Immature natural killer cell (primary cell): ENCODE measurements around the gene FAM72B. TPM values are rescaled to one million over a fixed set of nuclear protein-coding genes. Genes with fewer than 3 reads are reported as not detected.
"Not testable (repeated sequence)": the region's sequence is repeated elsewhere in the genome, so short reads cannot be mapped to it uniquely, and the experiment has no call there.

Source experiments
- DNase-seq, 3 donors: peaks; one replicate each; pipeline ENCODE4 v3.0.0; 2022; ENCODE audit warnings: mixed read lengths in 1 of 3
- H3K27ac Mint-ChIP-seq, 6 donors: one replicate each; pipeline ENCODE4 v1.8.0; 2020; ENCODE audit warnings: mixed read lengths in 6 of 6, mild to moderate bottlenecking in 5 of 6, inconsistent platforms in 4 of 6, moderate library complexity in 3 of 6
- H3K27me3 Mint-ChIP-seq, 3 donors: one replicate each; pipeline ENCODE4 v1.8.0; 2020 to 2021; ENCODE audit warnings: low read depth in 3 of 3, mild to moderate bottlenecking in 3 of 3, mixed read lengths in 3 of 3, moderate library complexity in 3 of 3, inconsistent platforms in 1 of 3
- H3K36me3 Mint-ChIP-seq, 3 donors: one replicate each; pipeline ENCODE4 v1.8.0; 2020; ENCODE audit warnings: mixed read lengths in 3 of 3, inconsistent platforms in 2 of 3, mild to moderate bottlenecking in 2 of 3
- H3K4me1 Mint-ChIP-seq, 2 donors: one replicate each; pipeline ENCODE4 v1.8.0; 2020; ENCODE audit warnings: inconsistent platforms in 2 of 2, mild to moderate bottlenecking in 2 of 2, mixed read lengths in 2 of 2, moderate library complexity in 1 of 2
- H3K4me3 Mint-ChIP-seq, 5 donors: one replicate each; pipeline ENCODE4 v1.8.0; 2020; ENCODE audit warnings: mild to moderate bottlenecking in 5 of 5, mixed read lengths in 5 of 5, inconsistent platforms in 3 of 5, moderate library complexity in 3 of 5
- H3K9me3 Mint-ChIP-seq, 6 donors: one replicate each; pipeline ENCODE4 v1.8.0; 2020; ENCODE audit warnings: mild to moderate bottlenecking in 6 of 6, mixed read lengths in 6 of 6, inconsistent platforms in 4 of 6, moderate library complexity in 3 of 6
- polyA plus RNA-seq, 3 donors: library from polyadenylated mRNA; unstranded; fragments of 300-500 nt; fragmentation: Illumina TruSeq; gene quantifications; one replicate each; pipeline ENCODE4 v1.2.3, GENCODE V29; 2021

Gene FAM72B
- polyA plus RNA-seq = under 1 TPM in 2 of 3 donors, not detected in 1; 0.30 to 0.84 TPM

DNA sequence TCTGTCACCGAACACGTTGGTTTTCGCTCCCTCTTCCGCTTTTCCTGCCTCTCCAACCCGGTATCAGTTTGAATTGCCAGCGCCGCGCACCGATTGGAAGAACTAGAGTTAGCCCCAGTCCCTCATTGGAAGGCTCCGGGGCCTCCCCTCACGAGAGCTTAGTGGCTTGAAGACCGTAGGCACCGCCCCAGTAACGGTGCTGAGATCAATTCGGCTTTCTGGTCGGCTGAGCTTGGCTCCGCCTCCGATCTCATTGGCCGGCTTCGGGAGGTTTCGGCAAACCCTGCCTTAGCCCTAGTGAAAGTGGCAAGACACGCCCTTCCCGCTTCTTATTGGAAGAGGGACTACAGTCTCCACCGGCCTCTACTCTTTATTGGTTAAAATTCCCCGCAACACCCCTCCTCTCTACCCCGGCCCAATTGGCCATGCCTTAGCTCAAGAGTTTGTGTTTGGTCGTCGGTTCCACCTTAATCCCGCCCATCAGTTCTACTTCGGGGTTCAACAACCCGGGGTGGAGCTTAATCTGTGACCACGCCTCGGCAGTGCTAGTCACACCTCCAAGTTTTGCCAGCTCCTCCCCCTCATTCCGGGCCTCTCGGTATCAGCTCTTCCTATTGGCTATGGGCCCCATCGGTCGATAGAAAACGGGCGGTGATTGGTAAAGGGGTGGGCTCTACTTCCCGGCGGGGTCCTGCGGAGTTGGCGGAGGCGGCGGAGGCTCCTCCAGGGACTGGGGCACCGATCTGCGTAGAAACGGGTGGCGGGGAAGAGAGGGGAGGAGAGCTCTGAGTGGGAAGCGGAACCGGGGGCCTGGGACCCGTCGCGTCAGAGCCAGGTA, at the start of gene FAM72B, which contains the start of gene SRGAP2C:
FAM72B (minus strand) TSS at position 51 of the 838 bp plus-strand sequence. CDS start 851 bp downstream, outside the sequence.
SRGAP2C (plus strand) TSS at position 686 of the 838 bp plus-strand sequence. CDS start 2,472 bp downstream, outside the sequence.
- DNase-seq = peak; percentile 96 to 97 (median 96)
- H3K27ac Mint-ChIP-seq = peak within 1 kb of the TSS; percentile 82 to 95 (median 90)
- not testable (repeated sequence) for H3K9me3 Mint-ChIP-seq, H3K4me1 Mint-ChIP-seq, H3K36me3 Mint-ChIP-seq, H3K27me3 Mint-ChIP-seq
- peak within 1 kb of the TSS; percentile 90 to 95 (median 95) for H3K4me3 Mint-ChIP-seq

DNA sequence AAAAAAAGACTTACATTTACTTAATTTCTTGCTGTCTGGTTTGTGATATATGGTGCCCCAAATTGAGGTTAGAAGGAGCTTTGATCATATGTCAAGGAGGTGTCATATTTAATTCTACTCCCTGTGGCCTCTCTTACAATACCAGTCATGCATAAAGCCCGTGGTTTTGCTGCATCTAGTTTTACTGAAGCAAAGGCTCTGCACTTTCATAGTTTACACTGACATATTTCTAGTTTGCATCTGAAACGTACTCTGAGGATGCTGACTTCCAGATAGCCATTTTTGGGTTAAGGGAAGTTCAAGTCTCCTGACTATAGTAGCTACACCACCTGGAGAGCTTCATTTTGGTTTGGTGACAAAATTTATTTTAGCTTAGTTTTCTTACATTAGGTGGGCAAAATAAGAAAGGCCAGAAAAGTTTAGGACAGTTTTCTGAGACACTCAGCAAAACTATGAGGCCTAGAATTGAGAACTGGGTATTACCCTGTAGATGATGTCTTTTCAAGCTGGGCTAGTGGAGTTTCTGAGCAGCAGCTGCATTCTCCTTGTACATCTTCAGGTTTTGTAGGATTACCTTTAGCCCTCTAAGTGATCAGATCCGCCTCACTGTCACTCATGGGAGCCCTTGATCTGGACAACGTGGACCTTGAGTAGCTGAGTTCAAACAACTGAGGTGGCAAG, 48.4 kb upstream of the FAM72B start:
- not testable (repeated sequence) for DNase-seq, H3K27me3 Mint-ChIP-seq, H3K4me3 Mint-ChIP-seq, H3K4me1 Mint-ChIP-seq, H3K27ac Mint-ChIP-seq, H3K36me3 Mint-ChIP-seq, H3K9me3 Mint-ChIP-seq

DNA sequence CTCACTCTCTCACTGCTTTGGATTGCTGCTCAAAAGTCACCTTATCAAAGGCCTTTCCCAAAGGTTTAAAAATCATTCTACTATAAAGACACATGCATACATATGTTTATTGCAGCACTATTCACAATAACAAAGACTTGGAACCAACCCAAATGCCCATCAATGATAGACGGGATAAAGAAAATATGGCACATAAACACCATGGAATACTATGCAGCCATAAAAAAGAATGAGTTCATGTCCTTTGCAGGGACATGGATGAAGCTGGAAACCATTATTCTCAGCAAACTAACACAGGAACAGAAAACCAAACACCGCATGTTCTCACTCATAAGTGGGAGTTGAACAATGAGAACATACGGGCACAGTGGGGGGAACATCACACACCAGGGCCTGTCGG, 46.5 kb upstream of the FAM72B start:
- not testable (repeated sequence) for H3K4me1 Mint-ChIP-seq, H3K9me3 Mint-ChIP-seq, DNase-seq, H3K4me3 Mint-ChIP-seq, H3K27me3 Mint-ChIP-seq, H3K36me3 Mint-ChIP-seq, H3K27ac Mint-ChIP-seq

DNA sequence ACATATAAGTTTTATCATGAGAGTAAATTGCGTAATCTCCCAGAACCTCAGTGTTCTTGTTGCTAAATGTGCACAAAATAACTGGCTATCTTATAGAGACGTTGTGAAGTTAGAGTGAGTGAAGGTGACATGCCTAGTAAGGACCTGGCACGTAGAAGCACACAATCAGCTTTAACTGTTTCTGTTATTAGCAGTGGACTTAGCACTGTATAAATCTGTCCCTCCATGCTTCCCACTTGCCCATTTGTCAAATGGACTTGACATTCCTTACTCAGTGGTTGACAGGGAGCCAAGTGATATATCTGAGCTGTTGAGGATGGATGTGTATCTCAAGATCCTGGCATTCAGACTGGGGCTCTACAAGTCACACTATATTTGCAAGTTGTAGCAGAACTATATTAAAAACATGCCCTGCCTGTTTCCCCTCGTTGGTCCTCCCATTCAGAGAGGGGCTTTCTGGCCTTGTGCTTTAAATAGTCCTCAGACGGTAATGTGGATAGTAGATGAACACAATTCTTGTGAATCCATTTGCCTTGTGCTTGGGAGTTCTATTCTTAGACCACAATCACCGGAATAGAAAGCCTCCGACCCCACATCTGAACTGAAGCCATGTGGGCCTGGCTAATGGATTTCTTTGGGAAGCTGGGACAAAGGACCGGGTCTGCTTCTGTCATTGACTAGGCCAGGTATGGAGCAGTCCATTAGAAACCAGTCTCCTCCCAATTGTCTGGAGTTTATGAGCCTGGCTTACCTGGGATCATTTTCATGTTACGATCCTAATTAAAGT, 43.6 kb upstream of the FAM72B start:
- not testable (repeated sequence) for H3K4me3 Mint-ChIP-seq, H3K36me3 Mint-ChIP-seq, DNase-seq, H3K27ac Mint-ChIP-seq, H3K27me3 Mint-ChIP-seq, H3K9me3 Mint-ChIP-seq, H3K4me1 Mint-ChIP-seq

DNA sequence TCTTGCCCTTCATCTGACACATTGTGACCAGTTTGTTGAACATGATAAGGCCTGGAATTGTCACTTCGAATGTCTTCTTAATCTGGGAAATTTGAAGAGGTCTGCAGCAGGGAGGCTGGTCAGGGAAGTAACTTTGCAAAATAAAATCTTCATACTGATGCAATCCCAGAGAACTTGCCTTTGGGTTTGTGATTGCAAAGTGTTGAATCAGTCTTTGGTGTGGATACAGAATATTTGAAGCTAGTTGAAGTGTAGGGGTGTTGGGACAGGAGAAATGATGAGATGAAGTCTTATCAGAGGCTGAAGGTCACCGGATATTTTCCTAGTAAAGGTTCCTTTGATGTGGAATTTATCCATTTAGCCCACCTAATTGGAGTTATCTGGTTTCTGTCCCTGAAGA, 42.8 kb upstream of the FAM72B start:
- H3K9me3 Mint-ChIP-seq, DNase-seq, H3K27ac Mint-ChIP-seq, H3K27me3 Mint-ChIP-seq, H3K36me3 Mint-ChIP-seq, H3K4me1 Mint-ChIP-seq, H3K4me3 Mint-ChIP-seq: not testable (repeated sequence)

DNA sequence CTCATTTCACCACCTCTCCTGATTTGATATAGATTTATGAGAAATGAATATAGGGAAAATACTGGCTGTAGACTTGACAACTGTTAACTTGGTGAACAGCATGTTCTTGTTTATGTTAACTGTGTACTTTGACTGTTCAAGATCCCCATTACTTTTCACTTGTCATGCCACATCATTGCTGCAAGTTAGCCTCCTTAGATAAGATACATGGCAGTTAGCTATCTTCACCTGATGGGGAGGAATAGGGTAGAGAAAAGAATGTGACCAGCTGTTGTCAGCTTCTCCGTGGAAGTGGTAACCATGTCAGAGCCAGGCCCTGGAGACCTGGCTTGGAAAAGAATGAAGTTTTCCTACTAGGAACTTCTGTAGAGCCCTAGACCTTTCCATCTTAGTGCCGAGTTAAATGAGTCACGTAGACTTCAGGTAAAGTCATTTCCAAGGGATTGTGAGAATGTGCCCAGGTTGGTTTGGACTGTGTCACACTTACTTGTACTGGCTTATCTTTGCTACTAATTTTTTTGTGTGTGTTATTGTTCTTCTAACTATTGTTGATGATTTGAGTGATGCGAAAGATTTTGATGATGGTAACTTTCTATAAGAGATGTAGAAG, 42.3 kb upstream of the FAM72B start:
- DNase-seq, H3K27ac Mint-ChIP-seq, H3K9me3 Mint-ChIP-seq, H3K4me3 Mint-ChIP-seq, H3K36me3 Mint-ChIP-seq, H3K27me3 Mint-ChIP-seq, H3K4me1 Mint-ChIP-seq: not testable (repeated sequence)

DNA sequence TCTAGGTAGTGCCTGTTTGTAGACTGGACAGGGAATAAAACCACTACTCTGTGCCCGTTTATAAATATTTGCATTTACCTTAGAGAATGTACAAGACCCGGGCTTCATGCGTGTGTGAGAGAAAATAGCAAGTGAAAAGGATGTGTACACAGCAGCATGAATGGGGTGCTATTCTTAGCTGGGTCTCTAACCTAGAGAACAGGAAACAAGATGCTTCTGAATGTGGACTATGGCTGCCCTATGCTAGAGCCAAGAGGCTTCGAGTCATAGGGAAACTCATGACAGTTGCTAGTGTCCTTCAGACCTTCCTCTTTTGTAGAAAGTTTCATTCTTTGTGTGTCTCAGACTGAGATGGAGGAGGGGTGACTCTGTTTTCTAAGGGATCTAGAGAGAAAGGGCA, 40.6 kb upstream of the FAM72B start:
- not testable (repeated sequence) for H3K36me3 Mint-ChIP-seq, H3K27ac Mint-ChIP-seq, H3K27me3 Mint-ChIP-seq, H3K4me1 Mint-ChIP-seq, H3K9me3 Mint-ChIP-seq, H3K4me3 Mint-ChIP-seq, DNase-seq

DNA sequence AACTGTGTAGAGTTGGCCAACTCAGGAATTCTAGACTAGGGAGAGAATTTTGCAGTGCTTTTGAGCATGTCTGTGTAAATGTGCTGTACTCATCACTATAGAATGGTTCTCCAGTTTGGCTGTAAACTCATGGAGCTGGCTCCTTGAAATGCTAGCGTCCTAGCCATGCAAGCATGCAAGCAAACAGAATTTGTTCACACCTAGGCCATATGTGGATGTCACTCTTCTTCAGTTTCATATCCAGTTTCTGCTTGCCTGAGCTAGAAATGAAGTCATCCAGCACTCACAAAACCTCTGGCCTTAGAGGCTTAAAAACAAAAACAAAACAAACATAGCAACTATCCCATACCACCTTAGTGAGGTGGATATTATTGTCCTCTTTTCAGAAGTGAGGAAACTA, 37.6 kb upstream of the FAM72B start:
- H3K4me3 Mint-ChIP-seq, DNase-seq, H3K27ac Mint-ChIP-seq, H3K36me3 Mint-ChIP-seq, H3K9me3 Mint-ChIP-seq, H3K27me3 Mint-ChIP-seq, H3K4me1 Mint-ChIP-seq: not testable (repeated sequence)

DNA sequence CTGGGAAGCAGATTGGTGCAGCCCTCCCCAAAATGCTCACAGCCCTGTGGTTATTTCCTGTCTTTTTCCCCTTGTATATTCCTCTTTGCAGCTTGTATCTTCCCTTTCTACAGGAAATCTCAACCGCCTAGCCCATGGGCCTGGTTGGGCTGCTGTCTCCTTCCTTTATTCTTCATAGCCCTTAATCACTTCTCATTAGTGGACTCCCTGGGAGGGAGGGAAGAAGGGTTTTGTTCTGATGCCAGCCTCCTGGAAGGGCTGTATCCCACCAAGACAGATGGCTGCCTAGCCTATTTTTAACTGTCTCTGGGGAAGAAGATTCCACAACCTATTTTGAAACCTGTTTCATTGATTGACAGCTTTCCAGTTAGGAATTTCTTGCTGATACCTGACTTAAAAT, 32.5 kb upstream of the FAM72B start:
- not testable (repeated sequence) for H3K27ac Mint-ChIP-seq, H3K27me3 Mint-ChIP-seq, DNase-seq, H3K9me3 Mint-ChIP-seq, H3K4me1 Mint-ChIP-seq, H3K36me3 Mint-ChIP-seq, H3K4me3 Mint-ChIP-seq

DNA sequence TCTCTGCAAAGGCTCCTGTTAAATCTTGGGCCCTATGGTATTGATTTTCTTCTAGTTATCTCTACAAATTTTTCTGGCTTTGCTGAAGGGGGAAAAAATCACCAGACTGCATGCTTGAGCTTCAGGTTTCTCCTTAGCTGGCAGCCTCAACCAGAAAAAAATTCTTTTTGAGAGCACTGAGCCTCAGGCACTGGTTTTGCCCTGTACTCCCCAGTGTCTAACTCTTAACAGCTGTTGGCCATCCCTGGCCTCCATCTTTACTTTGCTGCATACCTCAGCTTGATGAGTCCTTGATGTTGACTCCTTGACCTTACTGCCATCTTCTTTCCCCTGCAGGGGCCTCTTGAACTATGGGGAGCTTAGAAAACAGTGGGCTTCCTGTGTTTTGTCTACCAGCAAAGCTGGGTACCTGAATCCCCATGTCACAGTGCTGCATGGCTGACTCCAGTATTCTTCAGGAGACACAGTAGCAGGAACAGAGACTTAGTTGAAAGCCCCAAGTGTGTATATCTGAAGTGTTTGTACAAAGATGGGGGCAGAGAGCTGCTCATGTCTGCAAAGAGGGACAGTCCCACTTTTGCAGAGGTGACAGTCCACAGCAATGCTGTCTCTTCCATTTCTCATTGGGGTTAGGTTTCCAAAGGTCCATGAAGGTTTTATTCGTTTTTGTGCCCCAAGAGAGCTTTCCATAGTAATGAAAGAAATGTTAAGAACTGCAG, 31.7 kb upstream of the FAM72B start:
- not testable (repeated sequence) for H3K4me1 Mint-ChIP-seq, H3K27me3 Mint-ChIP-seq, H3K9me3 Mint-ChIP-seq, H3K36me3 Mint-ChIP-seq, DNase-seq, H3K27ac Mint-ChIP-seq, H3K4me3 Mint-ChIP-seq

DNA sequence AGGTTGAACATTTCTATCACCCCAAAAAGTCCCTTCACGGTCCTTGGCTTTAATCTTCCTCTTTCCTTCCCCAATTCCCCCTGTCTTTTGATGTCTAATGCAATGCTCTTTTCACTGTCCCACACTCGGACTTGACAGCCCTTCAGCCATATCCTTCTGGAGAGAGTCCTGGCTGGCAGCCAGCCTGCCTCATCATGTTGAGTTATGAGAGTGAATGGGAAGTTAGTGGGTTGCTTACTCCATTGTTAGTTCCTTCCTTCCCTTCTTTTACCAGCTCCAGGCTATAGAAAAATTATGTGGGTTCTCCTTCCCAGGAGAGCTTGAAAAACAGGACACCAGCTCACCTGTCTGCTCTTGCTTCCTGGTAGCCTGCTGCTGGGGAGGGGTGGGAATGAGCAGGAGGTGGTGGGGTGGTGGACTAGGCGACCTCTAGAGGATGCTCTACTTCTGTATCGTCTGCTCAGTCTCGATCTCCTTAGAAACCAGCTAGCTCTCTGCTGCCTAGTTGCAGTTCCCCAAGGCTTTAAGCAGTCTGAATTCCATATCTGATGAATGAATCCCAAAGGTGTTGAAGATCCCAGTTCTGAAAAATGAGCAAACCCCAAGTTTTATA, 30.5 kb upstream of the FAM72B start:
- not testable (repeated sequence) for H3K27ac Mint-ChIP-seq, DNase-seq, H3K4me3 Mint-ChIP-seq, H3K36me3 Mint-ChIP-seq, H3K27me3 Mint-ChIP-seq, H3K4me1 Mint-ChIP-seq, H3K9me3 Mint-ChIP-seq

DNA sequence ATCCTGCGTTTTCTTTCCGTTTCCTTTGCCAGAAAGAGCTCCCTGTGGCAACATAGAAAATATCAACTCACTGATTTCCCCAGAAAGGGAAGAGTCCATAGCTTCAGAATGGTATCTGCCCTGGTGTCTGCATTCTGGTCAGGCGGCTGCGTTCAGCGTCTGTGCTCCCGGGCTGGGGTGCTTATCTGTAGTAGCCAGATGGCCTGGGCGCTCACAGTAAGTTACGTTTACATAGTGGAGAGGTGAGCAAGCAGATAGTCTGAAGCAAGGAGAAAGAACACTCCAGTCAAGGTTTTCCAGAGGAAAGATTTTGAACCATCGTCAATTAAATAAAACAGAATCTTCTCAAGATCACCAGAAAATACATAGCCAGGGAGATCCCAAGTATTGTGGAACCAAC, 29.4 kb upstream of the FAM72B start:
- H3K9me3 Mint-ChIP-seq, H3K27ac Mint-ChIP-seq, DNase-seq, H3K4me1 Mint-ChIP-seq, H3K36me3 Mint-ChIP-seq, H3K4me3 Mint-ChIP-seq, H3K27me3 Mint-ChIP-seq: not testable (repeated sequence)

DNA sequence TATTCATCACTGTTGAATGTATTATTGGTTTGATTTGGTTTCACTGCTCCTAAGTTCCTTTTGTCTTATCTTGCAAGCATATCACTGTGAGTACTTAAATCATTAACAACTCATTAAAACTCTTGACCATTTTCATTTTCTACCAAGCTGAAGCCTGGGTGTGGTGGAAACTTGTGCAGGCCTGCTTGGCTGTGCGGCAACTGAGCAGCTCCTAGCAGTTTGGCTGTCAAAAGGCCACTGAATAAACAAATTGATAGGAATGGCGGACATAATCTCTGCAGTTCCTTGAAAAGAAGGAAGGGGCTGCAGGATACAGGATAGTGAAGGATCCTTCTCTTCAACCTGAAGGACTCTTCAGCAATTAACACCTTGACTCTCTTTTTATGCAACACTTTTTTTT, 26.6 kb upstream of the FAM72B start:
- not testable (repeated sequence) for H3K4me3 Mint-ChIP-seq, DNase-seq, H3K27ac Mint-ChIP-seq, H3K9me3 Mint-ChIP-seq, H3K27me3 Mint-ChIP-seq, H3K4me1 Mint-ChIP-seq, H3K36me3 Mint-ChIP-seq
